A549 (cell line): ENCODE results near the gene TBCC.

Source experiments
- CHD2 ChIP-seq: fragments of 150-350 bp; IDR thresholded peaks from 2 replicates; pipeline ENCODE4 v1.6.1; 2014; ENCODE audit warnings: low read length; ENCODE audit not compliant: partially characterized antibody
- EP300 ChIP-seq, 2 experiments: fragments of >200 bp; sonication (Bioruptor Twin); formaldehyde crosslinking; IDR thresholded peaks; 2 replicates in 1 of 2; 3 replicates in 1 of 2; pipeline ENCODE4 v1.6.1; 2016 to 2017
- NR3C1 ChIP-seq: fragments of >200 bp; sonication (Bioruptor Twin); formaldehyde crosslinking; IDR thresholded peaks from 3 replicates; pipeline ENCODE4 v1.6.1; 2017
- POLR2A ChIP-seq: IDR thresholded peaks from 2 replicates; pipeline ENCODE4 v1.6.1; 2012; ENCODE audit warnings: mild to moderate bottlenecking, low read length
- POLR2AphosphoS2 ChIP-seq: conservative IDR thresholded peaks from 2 replicates; pipeline ENCODE4 v1.6.1; 2012; ENCODE audit warnings: low read length, improper control_type of control experiment, inconsistent platforms
- RAD21 ChIP-seq, 2 experiments: fragments of >200 bp in 1 of 2; sonication (Bioruptor Twin) in 1 of 2; formaldehyde crosslinking in 1 of 2; IDR thresholded peaks in 1 of 2; conservative IDR thresholded peaks in 1 of 2; 2 replicates in 1 of 2; 3 replicates in 1 of 2; pipeline ENCODE4 v1.6.1; 2012 to 2018; ENCODE audit warnings: inconsistent platforms in 1 of 2
- SMC3 ChIP-seq: fragments of >200 bp; sonication (Bioruptor Twin); formaldehyde crosslinking; IDR thresholded peaks from 3 replicates; pipeline ENCODE4 v1.6.1; 2018; ENCODE audit warnings: inconsistent platforms
- TF ChIP-seq, protein P1 (sequence below): fragments of >200 bp; sonication (Bioruptor Twin); formaldehyde crosslinking; IDR thresholded peaks from 3 replicates; pipeline ENCODE4 v1.5.1; 2016
- TF ChIP-seq, protein P2 (sequence below): IDR thresholded peaks from 2 replicates; pipeline ENCODE4 v1.6.1; 2012

DNA sequence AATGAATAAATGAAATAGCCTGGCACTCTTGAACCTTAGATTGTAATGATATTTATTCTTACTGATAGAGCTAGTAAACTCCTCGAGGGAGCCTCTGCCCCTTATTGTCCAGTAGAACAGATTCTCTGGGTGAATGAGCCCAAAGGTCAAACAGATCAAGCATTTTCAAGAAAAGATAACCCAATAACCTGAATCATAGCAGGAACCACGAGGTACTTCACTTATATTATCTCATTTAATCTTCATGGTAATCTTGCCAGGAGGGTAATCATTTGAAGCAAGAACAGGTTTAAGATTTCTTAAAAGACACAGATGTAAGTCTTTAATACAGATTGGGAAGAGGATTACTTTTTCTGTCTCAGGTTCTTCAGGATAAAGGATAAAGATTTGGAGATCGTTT lies 17.0 kb upstream of the TBCC start:
- TF ChIP-seq, protein P1, sequence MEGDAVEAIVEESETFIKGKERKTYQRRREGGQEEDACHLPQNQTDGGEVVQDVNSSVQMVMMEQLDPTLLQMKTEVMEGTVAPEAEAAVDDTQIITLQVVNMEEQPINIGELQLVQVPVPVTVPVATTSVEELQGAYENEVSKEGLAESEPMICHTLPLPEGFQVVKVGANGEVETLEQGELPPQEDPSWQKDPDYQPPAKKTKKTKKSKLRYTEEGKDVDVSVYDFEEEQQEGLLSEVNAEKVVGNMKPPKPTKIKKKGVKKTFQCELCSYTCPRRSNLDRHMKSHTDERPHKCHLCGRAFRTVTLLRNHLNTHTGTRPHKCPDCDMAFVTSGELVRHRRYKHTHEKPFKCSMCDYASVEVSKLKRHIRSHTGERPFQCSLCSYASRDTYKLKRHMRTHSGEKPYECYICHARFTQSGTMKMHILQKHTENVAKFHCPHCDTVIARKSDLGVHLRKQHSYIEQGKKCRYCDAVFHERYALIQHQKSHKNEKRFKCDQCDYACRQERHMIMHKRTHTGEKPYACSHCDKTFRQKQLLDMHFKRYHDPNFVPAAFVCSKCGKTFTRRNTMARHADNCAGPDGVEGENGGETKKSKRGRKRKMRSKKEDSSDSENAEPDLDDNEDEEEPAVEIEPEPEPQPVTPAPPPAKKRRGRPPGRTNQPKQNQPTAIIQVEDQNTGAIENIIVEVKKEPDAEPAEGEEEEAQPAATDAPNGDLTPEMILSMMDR: no peak
- TF ChIP-seq POLR2A: no peak
- no peak for TF ChIP-seq EP300 (IDR thresholded peaks at IDR 0.05)
- TF ChIP-seq POLR2AphosphoS2: no peak
- TF ChIP-seq, protein P2, sequence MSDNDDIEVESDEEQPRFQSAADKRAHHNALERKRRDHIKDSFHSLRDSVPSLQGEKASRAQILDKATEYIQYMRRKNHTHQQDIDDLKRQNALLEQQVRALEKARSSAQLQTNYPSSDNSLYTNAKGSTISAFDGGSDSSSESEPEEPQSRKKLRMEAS: no peak
- no peak for TF ChIP-seq CHD2
- TF ChIP-seq NR3C1: no peak
- TF ChIP-seq RAD21 (conservative IDR thresholded peaks at IDR 0.05 in 1 of 2, IDR thresholded peaks at IDR 0.05 in 1 of 2): no peak
- TF ChIP-seq SMC3: no peak
